Measurements from ENCODE around the gene SCAMP1.
"Not testable (repeated sequence)": the region's sequence is repeated elsewhere in the genome, so short reads cannot be mapped to it uniquely, and the experiment has no call there.

The SCAMP1 gene

GRCh38 chr5:78359831-78360673, at the start of gene SCAMP1:
SCAMP1 (plus strand) TSS chr5:78360617; CDS start chr5:78360672, 55 bp downstream.
- peak; percentile 89 for DNase-seq (ENCODE audit: low spot score)

- no peak for DNase-seq (ENCODE audit: low spot score)
These were observed 42.9 kb upstream of the SCAMP1 start for GRCh38 chr5:78317515-78317914.

- no peak for DNase-seq (ENCODE audit: low spot score)
These were observed 42.1 kb upstream of the SCAMP1 start for GRCh38 chr5:78318337-78318736.

GRCh38 chr5:78320401-78320800, 40.0 kb upstream of the SCAMP1 start:
- DNase-seq (ENCODE audit: low spot score): peak; percentile 31

- DNase-seq (ENCODE audit: low spot score): no peak
These were observed 37.2 kb upstream of the SCAMP1 start for GRCh38 chr5:78323241-78323640.

- DNase-seq (ENCODE audit: low spot score): no peak
These were observed 33.5 kb upstream of the SCAMP1 start for GRCh38 chr5:78326930-78327329.

GRCh38 chr5:78327761-78328510, 32.5 kb upstream of the SCAMP1 start:
- DNase-seq (ENCODE audit: low spot score): no peak

GRCh38 chr5:78328585-78329173, 31.7 kb upstream of the SCAMP1 start:
- no peak for DNase-seq (ENCODE audit: low spot score)

GRCh38 chr5:78331523-78332080, 28.8 kb upstream of the SCAMP1 start:
- no peak for DNase-seq (ENCODE audit: low spot score)

- DNase-seq (ENCODE audit: low spot score): no peak
These were observed 25.6 kb upstream of the SCAMP1 start for GRCh38 chr5:78334811-78335210.

GRCh38 chr5:78335976-78336375, 24.4 kb upstream of the SCAMP1 start:
- DNase-seq (ENCODE audit: low spot score): no peak

- DNase-seq (ENCODE audit: low spot score): no peak
These were observed 23.7 kb upstream of the SCAMP1 start for GRCh38 chr5:78336698-78337097.

GRCh38 chr5:78339617-78340436, 20.6 kb upstream of the SCAMP1 start:
- no peak for DNase-seq (ENCODE audit: low spot score)

- no peak for DNase-seq (ENCODE audit: low spot score)
These were observed 19.0 kb upstream of the SCAMP1 start for GRCh38 chr5:78341440-78341839.

GRCh38 chr5:78345485-78345884, 14.9 kb upstream of the SCAMP1 start:
- DNase-seq (ENCODE audit: low spot score): no peak

GRCh38 chr5:78353520-78353919, 6.9 kb upstream of the SCAMP1 start:
- no peak for DNase-seq (ENCODE audit: low spot score)

- DNase-seq (ENCODE audit: low spot score): no peak
These were observed 6.2 kb upstream of the SCAMP1 start for GRCh38 chr5:78354066-78354670.

- peak; percentile 16 for DNase-seq (ENCODE audit: low spot score)
These were observed 4.9 kb upstream of the SCAMP1 start for GRCh38 chr5:78355561-78355960.

GRCh38 chr5:78359455-78359830, 974 bp upstream of the SCAMP1 start:
- not testable (repeated sequence) for DNase-seq (ENCODE audit: low spot score)

- DNase-seq (ENCODE audit: low spot score): no peak
These were observed 182 bp downstream of the SCAMP1 start for GRCh38 chr5:78360674-78360923.

- DNase-seq (ENCODE audit: low spot score): peak; percentile 51
These were observed 660 bp downstream of the SCAMP1 start for GRCh38 chr5:78360924-78361630.

Measured in globus pallidus (tissue), 1 donor.